GM10847 (cell line): ENCODE data around the gene TMEM258.

Experiments
- POLR2A ChIP-seq: IDR thresholded peaks from 2 replicates; pipeline ENCODE4 v1.6.1; 2011; ENCODE audit not compliant: insufficient read length; ENCODE audit errors: extremely low read depth

Gene TMEM258

GRCh38 chr11:61775606-61776554, 16.5 kb downstream of the TMEM258 start:
- TF ChIP-seq POLR2A = no peak

GRCh38 chr11:61775106-61775505, 17.3 kb downstream of the TMEM258 start:
- no peak for TF ChIP-seq POLR2A

- no peak for TF ChIP-seq POLR2A
Measured at GRCh38 chr11:61774411-61774810, 18.0 kb downstream of the TMEM258 start.

- TF ChIP-seq POLR2A = no peak
Measured at GRCh38 chr11:61773809-61774208, 18.6 kb downstream of the TMEM258 start.

- no peak for TF ChIP-seq POLR2A
Measured at GRCh38 chr11:61773356-61773755, 19.0 kb downstream of the TMEM258 start.

- no peak for TF ChIP-seq POLR2A
Measured at GRCh38 chr11:61771985-61772455, 20.4 kb downstream of the TMEM258 start.

GRCh38 chr11:61771195-61771894, 21.1 kb downstream of the TMEM258 start:
- TF ChIP-seq POLR2A = no peak

GRCh38 chr11:61769946-61770683, 22.3 kb downstream of the TMEM258 start:
- no peak for TF ChIP-seq POLR2A

- TF ChIP-seq POLR2A = no peak
Measured at GRCh38 chr11:61769169-61769920, 23.1 kb downstream of the TMEM258 start.

- TF ChIP-seq POLR2A = no peak
Measured at GRCh38 chr11:61768376-61769076, 23.9 kb downstream of the TMEM258 start.

GRCh38 chr11:61766353-61766841, 26.0 kb downstream of the TMEM258 start:
- TF ChIP-seq POLR2A = no peak

- TF ChIP-seq POLR2A = no peak
Measured at GRCh38 chr11:61765550-61766253, 26.7 kb downstream of the TMEM258 start.

GRCh38 chr11:61764606-61765260, 27.7 kb downstream of the TMEM258 start:
- no peak for TF ChIP-seq POLR2A

GRCh38 chr11:61763930-61764605, 28.3 kb downstream of the TMEM258 start:
- no peak for TF ChIP-seq POLR2A
